ENCODE results near the gene ABCA1. TPM values are rescaled to one million over a fixed set of nuclear protein-coding genes. Genes with fewer than 3 reads are reported as not detected.

The ABCA1 gene
- total RNA-seq, 6 experiments from 2014 or later: 45.8 to 107 (median 61.4) TPM

DNA sequence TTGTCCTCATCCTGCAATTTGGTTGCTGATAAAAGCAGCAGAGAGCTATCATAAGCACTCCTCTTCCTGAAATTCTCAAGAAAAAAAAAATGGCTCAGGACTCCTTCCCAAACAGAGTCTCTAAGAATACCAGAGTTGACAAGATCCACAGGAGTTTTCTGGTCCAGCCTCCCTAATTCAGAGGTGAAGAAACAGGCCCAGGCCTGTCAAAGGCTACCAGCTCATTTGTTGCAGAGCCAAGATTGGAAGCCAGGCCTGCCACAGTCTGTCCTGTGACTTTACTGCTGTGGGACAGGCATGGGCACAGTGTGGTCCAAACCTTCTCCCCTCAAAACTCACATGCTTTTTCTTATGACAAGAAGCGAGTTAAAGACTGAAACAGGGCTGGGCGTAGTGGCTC, 122.5 kb downstream of the ABCA1 start:
- H3K9me3 ChIP-seq: no peaks in the 10 kb centered on the region
- intact Hi-C loops (cut with DNase I): loop anchor here in 1 of 2 donors (10.0 kb wide), 1 partner anchor 49 kb away; no protein-coding TSS in a partner anchor
- H3K36me3 ChIP-seq: peaks cover 8 to 96% (median 64%) of the 10 kb centered on the region in 4 donors
- peaks cover 0 to 6% (median 2%) of the 10 kb centered on the region in 4 donors for H3K4me1 ChIP-seq
- no peak for DNase-seq
- no peaks in the 10 kb centered on the region for H3K27me3 ChIP-seq
- no peak for ATAC-seq
- H3K27ac ChIP-seq: no peak overlapping the region
- 60% methylated on average over 1 of the region's 2 CpGs for WGBS (ENCODE audit: insufficient coverage, low coverage, low lambda C conversion rate, missing lambda C conversion rate)
- H3K4me3 ChIP-seq: no peak overlapping the region
- TF ChIP-seq, protein P1, sequence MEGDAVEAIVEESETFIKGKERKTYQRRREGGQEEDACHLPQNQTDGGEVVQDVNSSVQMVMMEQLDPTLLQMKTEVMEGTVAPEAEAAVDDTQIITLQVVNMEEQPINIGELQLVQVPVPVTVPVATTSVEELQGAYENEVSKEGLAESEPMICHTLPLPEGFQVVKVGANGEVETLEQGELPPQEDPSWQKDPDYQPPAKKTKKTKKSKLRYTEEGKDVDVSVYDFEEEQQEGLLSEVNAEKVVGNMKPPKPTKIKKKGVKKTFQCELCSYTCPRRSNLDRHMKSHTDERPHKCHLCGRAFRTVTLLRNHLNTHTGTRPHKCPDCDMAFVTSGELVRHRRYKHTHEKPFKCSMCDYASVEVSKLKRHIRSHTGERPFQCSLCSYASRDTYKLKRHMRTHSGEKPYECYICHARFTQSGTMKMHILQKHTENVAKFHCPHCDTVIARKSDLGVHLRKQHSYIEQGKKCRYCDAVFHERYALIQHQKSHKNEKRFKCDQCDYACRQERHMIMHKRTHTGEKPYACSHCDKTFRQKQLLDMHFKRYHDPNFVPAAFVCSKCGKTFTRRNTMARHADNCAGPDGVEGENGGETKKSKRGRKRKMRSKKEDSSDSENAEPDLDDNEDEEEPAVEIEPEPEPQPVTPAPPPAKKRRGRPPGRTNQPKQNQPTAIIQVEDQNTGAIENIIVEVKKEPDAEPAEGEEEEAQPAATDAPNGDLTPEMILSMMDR (IDR thresholded peaks at IDR 0.05): no peak
- TF ChIP-seq POLR2A (IDR thresholded peaks at IDR 0.05): no peak

DNA sequence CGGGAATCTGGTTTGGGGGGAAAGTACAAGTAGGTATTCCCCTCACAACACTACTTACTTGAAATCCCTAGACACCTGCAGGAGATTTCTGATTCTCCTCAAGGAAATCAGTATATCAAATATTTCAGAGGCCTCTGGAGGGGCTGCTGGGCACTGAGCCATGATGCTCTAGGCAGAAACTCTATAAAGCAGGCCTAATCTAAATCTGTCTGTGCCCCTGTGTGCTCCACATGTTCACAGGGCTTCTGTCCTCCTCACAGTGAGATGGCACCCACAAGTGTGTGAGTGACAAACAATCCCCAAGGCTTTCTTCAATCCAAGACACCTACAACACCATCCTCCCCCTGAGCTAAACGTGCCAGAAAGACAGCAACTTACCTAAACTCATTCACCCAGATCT, 125.0 kb downstream of the ABCA1 start:
- ATAC-seq (no peak), DNase-seq (no peak)
- no peaks in the 10 kb centered on the region for H3K4me1 ChIP-seq
- 82% methylated on average over 2 of the region's 2 CpGs for WGBS (ENCODE audit: insufficient coverage, low coverage, low lambda C conversion rate, missing lambda C conversion rate)
- no peak overlapping the region for H3K4me3 ChIP-seq
- intact Hi-C loops (cut with DNase I): loop anchor here in 1 of 2 donors (10.0 kb wide), 1 partner anchor 52 kb away; no protein-coding TSS in a partner anchor
- H3K36me3 ChIP-seq: peaks cover 8 to 98% (median 71%) of the 10 kb centered on the region in 4 donors
- no peak for TF ChIP-seq POLR2A (IDR thresholded peaks at IDR 0.05)
- TF ChIP-seq, protein P1 (IDR thresholded peaks at IDR 0.05): no peak
- no peaks in the 10 kb centered on the region for H3K9me3 ChIP-seq
- H3K27me3 ChIP-seq: no peaks in the 10 kb centered on the region
- no peak overlapping the region for H3K27ac ChIP-seq

DNA sequence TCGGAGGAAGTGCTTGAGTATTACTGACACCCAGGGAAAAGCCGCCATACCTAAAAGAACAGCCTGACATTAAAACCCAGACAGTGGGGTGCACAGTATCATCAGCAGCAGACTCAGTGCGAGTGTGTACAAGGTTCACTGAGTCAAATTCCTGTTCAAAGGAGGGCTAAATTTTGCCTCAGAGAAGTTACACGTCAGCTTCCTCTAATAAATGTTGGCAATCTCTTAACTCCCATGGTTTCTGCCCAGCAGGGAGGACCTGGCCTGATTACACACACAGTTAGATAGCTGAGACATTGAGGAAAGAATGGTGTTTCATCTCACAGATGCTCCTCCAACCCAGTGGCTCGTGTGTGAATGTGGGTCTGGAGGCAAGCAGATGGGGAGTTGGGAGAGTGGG, 125.8 kb downstream of the ABCA1 start:
- no peak overlapping the region for H3K27ac ChIP-seq
- no peak overlapping the region for H3K4me3 ChIP-seq
- WGBS (ENCODE audit: insufficient coverage, low coverage, low lambda C conversion rate, missing lambda C conversion rate): 100% methylated on average over 3 of the region's 5 CpGs
- peaks cover 9 to 99% (median 71%) of the 10 kb centered on the region in 4 donors for H3K36me3 ChIP-seq
- TF ChIP-seq POLR2A (IDR thresholded peaks at IDR 0.05): no peak
- TF ChIP-seq, protein P1 (IDR thresholded peaks at IDR 0.05): no peak
- no peaks in the 10 kb centered on the region for H3K27me3 ChIP-seq
- no peaks in the 10 kb centered on the region for H3K4me1 ChIP-seq
- H3K9me3 ChIP-seq: no peaks in the 10 kb centered on the region
- intact Hi-C loops (cut with DNase I): loop anchor here in 1 of 2 donors (10.0 kb wide), 1 partner anchor 53 kb away; no protein-coding TSS in a partner anchor
- DNase-seq: no peak
- ATAC-seq: no peak

DNA sequence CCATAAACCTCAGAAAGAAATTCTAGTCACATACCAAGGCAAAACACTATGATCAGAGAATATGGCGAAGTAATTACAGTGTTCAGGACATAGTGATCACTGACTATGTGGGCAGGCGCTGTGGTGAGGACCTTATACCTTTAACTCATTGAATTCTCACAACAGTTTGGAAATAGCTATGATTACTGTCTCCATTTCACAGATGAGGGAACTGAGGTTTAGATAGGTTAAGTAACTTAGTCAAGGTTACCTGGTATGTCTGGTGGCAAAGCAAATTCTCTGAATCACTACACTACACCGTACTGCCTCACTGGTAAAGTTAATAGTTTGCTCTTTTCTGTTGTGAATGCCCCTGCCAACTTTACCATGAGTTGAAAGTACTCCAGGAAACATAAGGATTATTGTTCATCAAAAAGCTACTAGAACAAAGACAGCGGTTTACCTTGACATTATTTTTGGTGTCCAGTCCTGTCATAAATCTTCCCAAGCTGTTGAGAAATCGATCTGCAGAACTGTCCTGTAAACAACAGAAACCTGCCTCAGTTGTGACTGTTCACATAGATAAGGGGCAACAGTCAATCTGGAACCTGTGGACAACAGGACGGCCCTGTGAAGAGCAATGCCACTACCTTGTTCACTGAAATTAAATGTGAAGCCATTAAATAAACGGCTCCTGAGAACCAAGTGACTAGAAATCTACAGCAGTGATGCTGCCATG, 127.7 kb downstream of the ABCA1 start:
- H3K27ac ChIP-seq: no peak overlapping the region
- H3K4me1 ChIP-seq: no peaks in the 10 kb centered on the region
- no peak for DNase-seq
- no peaks in the 10 kb centered on the region for H3K27me3 ChIP-seq
- peaks cover 17 to 99% (median 73%) of the 10 kb centered on the region in 4 donors for H3K36me3 ChIP-seq
- no peaks in the 10 kb centered on the region for H3K9me3 ChIP-seq
- no peak for ATAC-seq
- 90% methylated on average over 7 of the region's 7 CpGs for WGBS (ENCODE audit: insufficient coverage, low coverage, low lambda C conversion rate, missing lambda C conversion rate)
- intact Hi-C loops (cut with DNase I): loop anchor here in 1 of 2 donors (10.0 kb wide), 1 partner anchor 55 kb away; no protein-coding TSS in a partner anchor
- H3K4me3 ChIP-seq: no peak overlapping the region
- TF ChIP-seq, protein P1 (IDR thresholded peaks at IDR 0.05): no peak
- TF ChIP-seq POLR2A (IDR thresholded peaks at IDR 0.05): no peak

Measured in right lobe of liver (tissue), 6 donors.